Measurements from ENCODE around the gene KCNG4.

GRCh38 chr16:84282533-84282932, 42.7 kb upstream of the KCNG4 start:
- TF ChIP-seq CTCF (conservative IDR thresholded peaks at IDR 0.05; ENCODE audit: low read length), result no peak
- TF ChIP-seq EZH2phosphoT487 (IDR thresholded peaks at IDR 0.05; ENCODE audit: borderline replicate concordance), result no peak

Data from Loucy (cell line).